Heart right ventricle (tissue), 16 donors: Measurements from ENCODE around the gene E2F4. TPM values are rescaled to one million over a fixed set of nuclear protein-coding genes. Genes with fewer than 3 reads are reported as not detected.

Source experiments
- ATAC-seq, 8 donors: fragments of 200-7000 bp; cut with Tn5 transposase; one replicate each; pipeline ENCODE4 v1.9.1; 2020; ENCODE audit warnings: mild to moderate bottlenecking in 8 of 8, moderate library complexity in 8 of 8, moderate number of reproducible peaks in 1 of 8
- DNase-seq, 2 donors: peaks; one replicate each; pipeline ENCODE4 v3.0.0-alpha.2; 2020
- H3K27ac ChIP-seq, 10 donors: fragments of 200-600 bp; sonication (generic) in 2 of 10; one replicate each; pipeline versions ENCODE4 v1.5.0 to v1.8.0; 2020 to 2022; ENCODE audit warnings: mild to moderate bottlenecking in 3 of 10
- H3K27me3 ChIP-seq, 7 donors: fragments of 200-600 bp; one replicate each; pipeline ENCODE4 v1.8.0; 2021 to 2022; ENCODE audit warnings: mild to moderate bottlenecking in 2 of 7
- H3K36me3 ChIP-seq, 9 donors: fragments of 200-600 bp; sonication (generic) in 1 of 9; one replicate each; pipeline versions ENCODE4 v1.5.0 to v1.8.0; 2020 to 2022; ENCODE audit warnings: mild to moderate bottlenecking in 2 of 9
- H3K4me1 ChIP-seq, 9 donors: fragments of 200-600 bp; sonication (generic) in 1 of 9; one replicate each; pipeline versions ENCODE4 v1.5.0 to v1.8.0; 2020 to 2022; ENCODE audit warnings: mild to moderate bottlenecking in 4 of 9
- H3K4me3 ChIP-seq, 10 donors: fragments of 200-600 bp; sonication (generic) in 2 of 10; one replicate each; pipeline versions ENCODE4 v1.5.0 to v1.8.0; 2020 to 2022; ENCODE audit warnings: mild to moderate bottlenecking in 7 of 10, moderate library complexity in 2 of 10
- H3K9me3 ChIP-seq, 11 donors: fragments of 200-600 bp in 10 of 11; sonication (generic) in 2 of 11; one replicate each; pipeline versions ENCODE4 v1.5.0 to v1.8.0; 2013 to 2022; ENCODE audit warnings: mild to moderate bottlenecking in 2 of 11, control low read depth in 1 of 11, moderate library complexity in 1 of 11
- WGBS, 2 donors: extraction: QIAGEN DNeasy Blood & Tissue Kit; methylation state at CpG; one replicate each; pipeline ENCODE4 v1.1.7; 2013; ENCODE audit warnings: inconsistent platforms in 1 of 2; 5-methylcytosine and 5-hydroxymethylcytosine counted together
- intact Hi-C, 10 donors: fragments of 100-400 bp; cut with DNase I; formaldehyde crosslinking; loops; one replicate each; pipeline versions ENCODE4 v1.11.1 to v1.14.2; 2022
- polyA plus RNA-seq, 2 donors: library from polyadenylated mRNA; stranded (reverse); fragments of 200-250 nt; gene quantifications; one replicate each; pipeline ENCODE4 v1.2.3, GENCODE V29; 2013
- total RNA-seq, 10 donors: library from RNA; stranded (reverse); fragmentation: NEBNext Ultra II Directional in 3 of 10; extraction: Animal tissue kit (Norgen Biotek cat#: 25700) in 3 of 10; gene quantifications; one replicate each; pipeline versions ENCODE4 v1.2.1 to v1.2.4, GENCODE V29; 2021 to 2023
- TF ChIP-seq, protein P1 (sequence below), 9 donors: fragments of 200-600 bp; sonication (generic) in 2 of 9; IDR thresholded peaks; one replicate each; pipeline versions ENCODE4 v1.5.0 to v1.8.0; 2021 to 2022; ENCODE audit warnings: antibody characterized with exemption in 9 of 9, mild to moderate bottlenecking in 5 of 9, moderate library complexity in 1 of 9
- donor health status: Arrhythmogenic right ventricular cardiomyopathy.
- donor health status: ischemic (EF 13 %, LVEDD 7.1; RV severe dilation, severe dysfunction).
- donor health status: healthy with polysubstance abuse.
- donor health status: DM: no; HTN: yes; CAD: no.
- donor health status: DM: no; HTN: no; CAD: no.
- donor health status: ischemic (EF 25% LVEDD 6.9; RV normal size, moderate dysfunction).
- donor health status: ischemic (EF 25% LVEDD 5.7; RV mildly dilated, moderate dysfunction).
- donor health status: healthy.
- donor health status: DM: yes; HTN: yes; CAD: no.
- donor health status: Ischemic cardiomyopathy.
- donor health status: ischemic (EF 35%, LVEDD 5.7; RV mildly dilated, moderate dysfunction).
- donor health status: nonischemic (EF 11% LVEDD 7.7; RV severe dilation, severe dysfunction).
- donor health status: DM: yes; HTN: yes; CAD: no.
- donor health status: PGD.
- donor health status: ischemic (EF 29% LVEDD 5.4; RV normal size, mild dysfunction).
- donor health status: nonischemic (EF 23%, LVEDD 6.1; RV moderate dilation, normal function).

Gene E2F4
- total and polyA plus RNA-seq, 12 donors, result 21.9 to 45.6 (median 29.8) TPM

DNA sequence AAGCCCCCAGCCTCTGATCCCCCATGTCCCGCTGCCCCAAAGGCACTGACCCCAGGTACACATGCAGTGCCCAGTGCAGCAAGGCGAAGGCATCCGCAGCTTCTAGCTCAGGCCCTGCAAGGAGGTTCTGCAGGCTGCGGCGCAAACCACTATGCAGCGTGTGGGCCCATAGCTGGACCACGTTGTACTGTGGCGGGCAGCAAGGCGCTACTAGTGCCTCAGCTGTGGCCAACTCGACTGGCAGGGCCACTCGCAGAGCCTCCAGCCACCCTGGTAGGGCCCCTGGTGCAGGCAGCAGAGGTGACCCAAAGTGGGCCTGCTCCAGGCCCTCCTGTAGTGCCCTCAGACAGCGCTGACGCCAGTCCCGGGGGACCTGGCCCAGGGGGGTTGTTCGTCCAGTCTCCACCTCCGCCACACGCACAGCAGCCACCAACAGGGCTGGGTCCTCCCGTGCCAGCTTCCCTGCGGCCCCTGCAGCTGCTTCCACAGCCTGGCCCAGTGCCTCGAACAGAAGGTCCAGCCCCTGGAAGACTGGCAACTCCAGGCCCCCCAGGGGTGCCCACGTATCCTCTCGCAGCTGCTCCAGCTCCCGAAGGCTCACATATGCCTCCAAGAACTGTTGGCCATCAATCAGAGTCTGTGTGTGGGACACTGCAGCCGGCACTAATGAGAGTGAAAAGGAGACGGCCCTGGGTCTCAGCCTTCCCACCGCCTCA lies 4.6 kb upstream of the E2F4 start:
- Histone ChIP-seq H3K9me3 (no peaks in the 10 kb centered on the region), H3K4me1 (peaks cover 18 to 52% (median 43%) of the 10 kb centered on the region in 9 donors), H3K36me3 (no peaks in the 10 kb centered on the region), H3K27me3 (peaks cover 0 to 3% (median 0%) of the 10 kb centered on the region in 7 donors), H3K4me3 (no peak overlapping the region), H3K27ac (no peak overlapping the region)
- intact Hi-C loops, result loop anchor here in 6 of 10 donors (5.0 to 10.0 kb wide), 3 partner anchors 35 to 233 kb away; partner anchors contain the start of gene B3GNT9 (in 1 of the 6)
- TF ChIP-seq, protein P1, sequence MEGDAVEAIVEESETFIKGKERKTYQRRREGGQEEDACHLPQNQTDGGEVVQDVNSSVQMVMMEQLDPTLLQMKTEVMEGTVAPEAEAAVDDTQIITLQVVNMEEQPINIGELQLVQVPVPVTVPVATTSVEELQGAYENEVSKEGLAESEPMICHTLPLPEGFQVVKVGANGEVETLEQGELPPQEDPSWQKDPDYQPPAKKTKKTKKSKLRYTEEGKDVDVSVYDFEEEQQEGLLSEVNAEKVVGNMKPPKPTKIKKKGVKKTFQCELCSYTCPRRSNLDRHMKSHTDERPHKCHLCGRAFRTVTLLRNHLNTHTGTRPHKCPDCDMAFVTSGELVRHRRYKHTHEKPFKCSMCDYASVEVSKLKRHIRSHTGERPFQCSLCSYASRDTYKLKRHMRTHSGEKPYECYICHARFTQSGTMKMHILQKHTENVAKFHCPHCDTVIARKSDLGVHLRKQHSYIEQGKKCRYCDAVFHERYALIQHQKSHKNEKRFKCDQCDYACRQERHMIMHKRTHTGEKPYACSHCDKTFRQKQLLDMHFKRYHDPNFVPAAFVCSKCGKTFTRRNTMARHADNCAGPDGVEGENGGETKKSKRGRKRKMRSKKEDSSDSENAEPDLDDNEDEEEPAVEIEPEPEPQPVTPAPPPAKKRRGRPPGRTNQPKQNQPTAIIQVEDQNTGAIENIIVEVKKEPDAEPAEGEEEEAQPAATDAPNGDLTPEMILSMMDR (IDR thresholded peaks at IDR 0.05), result no peak
- ATAC-seq (no peak), DNase-seq (no peak)
- 87 to 90% methylated on average over 26 of the region's 26 CpGs for WGBS, 2 donors

DNA sequence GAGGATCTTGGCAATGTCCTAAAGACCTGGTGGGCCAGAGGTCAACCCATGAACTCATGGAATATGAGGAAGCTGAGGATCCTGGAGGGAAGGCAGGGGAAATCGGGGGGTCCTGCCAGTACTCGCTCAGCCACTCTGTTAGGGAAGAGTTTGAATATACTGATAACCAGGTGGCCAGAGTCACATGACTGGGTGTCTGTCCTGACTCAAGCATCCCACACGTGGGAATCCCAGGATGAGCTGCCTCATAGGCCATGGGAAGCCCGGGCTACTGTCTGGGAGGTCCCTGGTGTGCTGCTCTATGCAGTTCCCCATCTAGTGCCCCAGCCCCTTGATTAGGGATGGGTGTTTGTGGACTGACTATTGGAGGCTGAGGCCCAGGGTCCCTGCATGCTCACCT lies 3.6 kb upstream of the E2F4 start:
- H3K4me1 ChIP-seq, result peaks cover 26 to 51% (median 43%) of the 10 kb centered on the region in 9 donors
- TF ChIP-seq, protein P1 (IDR thresholded peaks at IDR 0.05), result no peak
- peaks cover 0 to 3% (median 0%) of the 10 kb centered on the region in 7 donors for H3K27me3 ChIP-seq
- H3K27ac ChIP-seq, result no peak overlapping the region
- DNase-seq (no peak), ATAC-seq (no peak)
- no peak overlapping the region for H3K4me3 ChIP-seq
- H3K36me3 ChIP-seq, result peaks cover 0 to 4% (median 0%) of the 10 kb centered on the region in 9 donors
- WGBS, 2 donors, result 71 to 88% methylated on average over 4 of the region's 4 CpGs
- H3K9me3 ChIP-seq, result no peaks in the 10 kb centered on the region
- intact Hi-C loops, result loop anchor here in 6 of 10 donors (5.0 to 10.0 kb wide), 3 partner anchors 36 to 234 kb away; partner anchors contain the start of gene B3GNT9 (in 1 of the 6)

DNA sequence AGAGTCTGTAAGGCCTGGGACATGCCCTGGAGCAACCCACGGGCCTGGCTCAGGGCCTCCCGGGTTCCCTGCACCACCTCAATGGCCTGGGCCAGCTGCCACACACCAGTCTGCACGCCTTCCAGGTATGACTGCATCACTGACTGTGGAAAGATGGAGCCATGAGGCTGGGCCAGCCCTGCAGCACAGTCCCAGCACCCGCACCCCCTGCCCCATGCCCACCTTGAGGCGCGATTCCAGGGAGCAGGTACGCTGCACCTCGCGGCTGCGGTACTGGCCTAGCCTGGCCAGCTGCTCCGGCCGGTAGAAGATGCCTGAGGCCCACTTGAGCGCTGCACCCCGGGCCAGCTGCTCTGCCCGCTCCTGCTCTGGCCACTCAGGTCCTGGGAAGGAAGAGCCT lies 3.2 kb upstream of the E2F4 start:
- intact Hi-C loops, result loop anchor here in 6 of 10 donors (5.0 to 10.0 kb wide), 3 partner anchors 36 to 234 kb away; partner anchors contain the start of gene B3GNT9 (in 1 of the 6)
- H3K4me1 ChIP-seq, result peaks cover 28 to 55% (median 47%) of the 10 kb centered on the region in 9 donors
- peaks cover 0 to 9% (median 1%) of the 10 kb centered on the region in 9 donors for H3K36me3 ChIP-seq
- H3K9me3 ChIP-seq, result no peaks in the 10 kb centered on the region
- ATAC-seq (no peak), DNase-seq (no peak)
- TF ChIP-seq, protein P1 (IDR thresholded peaks at IDR 0.05), result no peak
- 94% methylated on average over 15 of the region's 15 CpGs for WGBS, 2 donors
- no peak overlapping the region for H3K4me3 ChIP-seq
- no peak overlapping the region for H3K27ac ChIP-seq
- peaks cover 0 to 3% (median 0%) of the 10 kb centered on the region in 7 donors for H3K27me3 ChIP-seq

DNA sequence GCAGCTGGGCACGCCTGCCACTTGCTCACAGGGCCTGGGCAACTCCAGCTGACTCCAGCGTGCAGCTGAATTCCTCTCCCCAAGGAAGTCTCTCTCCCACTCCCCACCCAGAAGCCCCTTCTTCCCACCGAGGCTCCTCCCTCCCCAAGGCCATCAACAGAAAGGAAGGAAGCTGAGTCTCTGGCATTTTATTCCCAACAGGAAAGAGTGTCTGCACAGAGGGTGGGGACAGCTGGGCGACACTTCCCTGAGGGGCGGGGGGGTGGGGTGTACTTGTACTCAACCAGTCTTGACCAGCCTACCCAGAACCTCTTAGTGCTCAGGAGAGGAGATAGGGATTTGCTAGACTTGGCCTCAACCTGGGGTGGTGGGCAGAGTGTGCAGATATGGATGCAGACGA lies 1.9 kb upstream of the E2F4 start, which contains the start of gene EXOC3L1:
Gene EXOC3L1, minus strand, starts transcription at position 96 of the 400 bp plus-strand sequence. CDS start 460 bp downstream, outside the sequence.
- ATAC-seq, result no peak
- Histone ChIP-seq H3K36me3 (peaks cover 0 to 21% (median 13%) of the 10 kb centered on the region in 9 donors), H3K4me3 (peak within 1 kb of the TSS in 9 of 10 donors; percentile 5 to 45 (median 30)), H3K9me3 (no peaks in the 10 kb centered on the region), H3K27me3 (peaks cover 0 to 1% (median 0%) of the 10 kb centered on the region in 7 donors), H3K4me1 (peaks cover 21 to 56% (median 43%) of the 10 kb centered on the region in 9 donors), H3K27ac (peak within 1 kb of the TSS in 9 of 10 donors; percentile 31 to 72 (median 47))
- 31 to 41% methylated on average over 6 of the region's 6 CpGs for WGBS, 2 donors
- DNase-seq, result no peak
- intact Hi-C loops, result loop anchor here in 4 of 10 donors (2.0 to 5.0 kb wide), 3 partner anchors 37 to 57 kb away; partner anchors contain the start of genes TMEM208 (in 3 of the 4), FHOD1 (in 1 of the 4) and SLC9A5 (in 1 of the 4)
- TF ChIP-seq, protein P1 (IDR thresholded peaks at IDR 0.05), result no peak
